GM19351 (cell line): ENCODE results near the gene MRM2.

Source experiments
- ATAC-seq: cut with Tn5 transposase; IDR thresholded peaks from one replicate; pipeline ENCODE4 v1.9.1; 2021; ENCODE audit warnings: mild to moderate bottlenecking, moderate library complexity; ENCODE audit not compliant: unreplicated experiment

Gene MRM2

GRCh38 chr7:2241580-2242540 lies at the start of gene MRM2, which contains the start of gene NUDT1:
MRM2 (minus strand) TSS chr7:2242205; CDS start chr7:2242169, 36 bp downstream.
NUDT1 (plus strand) TSS chr7:2242226; CDS start chr7:2244575, 2,349 bp downstream.
- ATAC-seq: peak; percentile 63

- no peak for ATAC-seq
Observed at GRCh38 chr7:2290877-2291276, 48.9 kb upstream of the MRM2 start.

GRCh38 chr7:2289621-2290020 lies 47.6 kb upstream of the MRM2 start:
- ATAC-seq: no peak

GRCh38 chr7:2289111-2289586 lies 47.1 kb upstream of the MRM2 start:
- no peak for ATAC-seq

- no peak for ATAC-seq
Observed at GRCh38 chr7:2288503-2288902, 46.5 kb upstream of the MRM2 start.

GRCh38 chr7:2287745-2288144 lies 45.7 kb upstream of the MRM2 start:
- ATAC-seq: no peak

- no peak for ATAC-seq
Observed at GRCh38 chr7:2283074-2283473, 41.1 kb upstream of the MRM2 start.

- no peak for ATAC-seq
Observed at GRCh38 chr7:2282185-2282751, 40.3 kb upstream of the MRM2 start.

GRCh38 chr7:2281541-2281940 lies 39.5 kb upstream of the MRM2 start:
- no peak for ATAC-seq

- no peak for ATAC-seq
Observed at GRCh38 chr7:2280424-2280823, 38.4 kb upstream of the MRM2 start.

- ATAC-seq: no peak
Observed at GRCh38 chr7:2279896-2280295, 37.9 kb upstream of the MRM2 start.

- no peak for ATAC-seq
Observed at GRCh38 chr7:2278026-2278425, 36.0 kb upstream of the MRM2 start.

- no peak for ATAC-seq
Observed at GRCh38 chr7:2276107-2276506, 34.1 kb upstream of the MRM2 start.

GRCh38 chr7:2275101-2275500 lies 33.1 kb upstream of the MRM2 start:
- no peak for ATAC-seq

GRCh38 chr7:2274666-2275065 lies 32.7 kb upstream of the MRM2 start:
- no peak for ATAC-seq

- no peak for ATAC-seq
Observed at GRCh38 chr7:2273866-2274265, 31.9 kb upstream of the MRM2 start.

GRCh38 chr7:2272031-2272430 lies 30.0 kb upstream of the MRM2 start:
- ATAC-seq: no peak

GRCh38 chr7:2271273-2272026 lies 29.4 kb upstream of the MRM2 start:
- ATAC-seq: no peak

- no peak for ATAC-seq
Observed at GRCh38 chr7:2270495-2270894, 28.5 kb upstream of the MRM2 start.

GRCh38 chr7:2269991-2270460 lies 28.0 kb upstream of the MRM2 start:
- no peak for ATAC-seq
